Measurements from ENCODE around the gene RAPGEF1. TPM values are rescaled to one million over a fixed set of nuclear protein-coding genes. Genes with fewer than 3 reads are reported as not detected.
A peak's percentile ranks its signal among the peaks of the same experiment; 100 is the strongest.

The RAPGEF1 gene
- total RNA-seq, 1 experiment from 2014 or later = 55.6 TPM

- peaks cover 1% of the 10 kb centered on the region; the same call in 1 of the 2 replicates for H3K27me3 Mint-ChIP-seq (ENCODE audit: low read depth)
- Histone ChIP-seq H2BK12ac (ENCODE audit: insufficient read length, low read depth, low read length) (no peak overlapping the region), H3K23ac (ENCODE audit: insufficient read length, low read depth, low read length) (no peak overlapping the region), H2AFZ (ENCODE audit: low read length) (no peak overlapping the region), H3K14ac (ENCODE audit: insufficient read depth, low read length) (no peak overlapping the region), H4K5ac (ENCODE audit: insufficient read length, low read depth, low read length) (no peak overlapping the region), H3K27me3 (ENCODE audit: insufficient read depth, low read length) (no peaks in the 10 kb centered on the region), H3K79me1 (ENCODE audit: insufficient read depth, low read depth, low read length, poor library complexity, severe bottlenecking) (no peaks in the 10 kb centered on the region), H4K8ac (replicated peaks; ENCODE audit: insufficient read length, low read depth, low read length) (no peak overlapping the region), H4K20me1 (ENCODE audit: control insufficient read depth, insufficient read depth, insufficient read length) (no peaks in the 10 kb centered on the region), H3K23me2 (ENCODE audit: insufficient read length, low read depth, low read length, poor library complexity, severe bottlenecking) (no peaks in the 10 kb centered on the region), H3K4me1 (ENCODE audit: insufficient read depth, low read length) (peaks cover 35% of the 10 kb centered on the region), H4K91ac (ENCODE audit: insufficient read length, low read depth, low read length) (no peak overlapping the region), H3K27ac (ENCODE audit: insufficient read length, low read depth, low read length) (no peak overlapping the region), H3K9me3 (ENCODE audit: control insufficient read depth, low read depth, low read length) (no peaks in the 10 kb centered on the region), H3K9ac (ENCODE audit: extremely low read depth, insufficient read length, low read length) (no peak overlapping the region), H2BK120ac (ENCODE audit: low read depth, low read length, poor library complexity, severe bottlenecking) (no peak overlapping the region), H3K79me2 (ENCODE audit: insufficient read depth, low read length) (peaks cover 6% of the 10 kb centered on the region; the same call in 1 of the 2 replicates), H3K18ac (ENCODE audit: insufficient read length, low read depth, low read length) (no peak overlapping the region), H3K4ac (ENCODE audit: low read depth, low read length) (no peak overlapping the region), H2BK20ac (ENCODE audit: low read depth, low read length, poor library complexity, severe bottlenecking) (no peak overlapping the region), H3T11ph (ENCODE audit: low read length) (no peak overlapping the region), H2AK5ac (ENCODE audit: insufficient read length, low read length) (peak overlapping the region; percentile 66), H2BK15ac (ENCODE audit: low read depth, low read length) (no peak overlapping the region), H2BK5ac (ENCODE audit: insufficient read length, low read length) (no peak overlapping the region), H3K56ac (ENCODE audit: insufficient read length, low read depth, low read length) (no peak overlapping the region), H3K4me2 (ENCODE audit: insufficient read depth, insufficient read length, low read length) (no peak overlapping the region)
- DNase-seq = no peak
- peaks cover 8 to 13% (median 13%) of the 10 kb centered on the region in 3 experiments for H3K36me3 Mint-ChIP-seq (ENCODE audit: insufficient read depth in 1 of 3, low read depth in 3 of 3)
- WGBS (ENCODE audit: extremely low coverage, insufficient read length, low lambda C conversion rate) = no CpG with 5 or more reads among the region's 4 CpGs
- H3K9me3 Mint-ChIP-seq = peaks cover 8 to 10% of the 10 kb centered on the region in 2 experiments; a peak in 3 of 5 replicates
- no peak overlapping the region for H3K4me3 Mint-ChIP-seq
- H3K4me1 Mint-ChIP-seq = peaks cover 89 to 91% of the 10 kb centered on the region in 2 experiments
- peak overlapping the region in 2 of 3 experiments; percentile 84 to 95; a peak in 4 of 7 replicates for H3K27ac Mint-ChIP-seq
- TF ChIP-seq CTCF (conservative IDR thresholded peaks at IDR 0.05) = no peak
Observed at GRCh38 chr9:131677049-131677443, 62.8 kb downstream of the RAPGEF1 start.

All from H9 (cell line).